Right ventricle myocardium inferior (tissue), 1 donor: ENCODE data around the gene ADK. TPM values are rescaled to one million over a fixed set of nuclear protein-coding genes. Genes with fewer than 3 reads are reported as not detected.
"Not testable (repeated sequence)": the region's sequence is repeated elsewhere in the genome, so short reads cannot be mapped to it uniquely, and the experiment has no call there.

Source experiments
- ATAC-seq: fragments of 200-7000 bp; cut with Tn5 transposase; one replicate; pipeline ENCODE4 v1.9.1; 2020; ENCODE audit warnings: mild to moderate bottlenecking, moderate library complexity
- DNase-seq: peaks from one replicate; pipeline ENCODE4 v3.0.0; 2021; ENCODE audit errors: missing footprints
- intact Hi-C: fragments of 100-400 bp; cut with DNase I; formaldehyde crosslinking; loops from one replicate; pipeline ENCODE4 v1.11.0; 2022
- total RNA-seq: library from RNA; stranded (reverse); fragmentation: NEBNext Ultra II Directional; extraction: Animal tissue kit (Norgen Biotek cat#: 25700); gene quantifications from one replicate; pipeline ENCODE4 v1.2.1, GENCODE V29; 2021
- donor health status: DM: no; HTN: yes; CAD: no; lungs with severe emphysema.

ADK gene
- total RNA-seq, 1 donor from 2014 or later, result 41.4 TPM

GRCh38 chr10:74488907-74489306 lies 337.9 kb downstream of the ADK start:
- ATAC-seq (no peak), DNase-seq (no peak)
- intact Hi-C loops, result no loop called here

GRCh38 chr10:74490551-74490950 lies 339.5 kb downstream of the ADK start:
- ATAC-seq (no peak), DNase-seq (no peak)
- intact Hi-C loops, result no loop called here

DNA sequence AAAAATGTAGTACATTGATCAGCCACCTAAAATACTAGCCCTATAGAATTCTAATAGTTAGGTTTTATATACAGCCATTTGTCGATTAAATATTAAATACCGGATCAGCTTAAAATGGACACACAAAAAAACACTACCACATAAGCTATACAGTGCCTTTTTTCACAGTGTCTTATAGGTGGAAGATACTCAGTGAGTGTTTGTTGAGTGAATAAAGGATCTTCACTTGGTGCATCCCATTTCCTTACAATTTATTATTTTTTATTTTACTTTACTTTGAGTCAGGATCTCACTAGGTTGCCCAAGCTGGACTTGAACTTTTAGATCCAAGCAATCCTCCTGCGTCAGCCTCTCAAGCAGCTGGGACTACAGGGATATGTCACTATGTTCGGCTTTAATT lies 340.0 kb downstream of the ADK start:
- ATAC-seq, result no peak
- no peak for DNase-seq
- intact Hi-C loops, result no loop called here

- DNase-seq, ATAC-seq, intact Hi-C loops: not testable (repeated sequence)
Observed at GRCh38 chr10:74496276-74496675, 345.3 kb downstream of the ADK start.

- intact Hi-C loops, ATAC-seq: not testable (repeated sequence)
Observed at GRCh38 chr10:74498664-74499063, 347.6 kb downstream of the ADK start.

DNA sequence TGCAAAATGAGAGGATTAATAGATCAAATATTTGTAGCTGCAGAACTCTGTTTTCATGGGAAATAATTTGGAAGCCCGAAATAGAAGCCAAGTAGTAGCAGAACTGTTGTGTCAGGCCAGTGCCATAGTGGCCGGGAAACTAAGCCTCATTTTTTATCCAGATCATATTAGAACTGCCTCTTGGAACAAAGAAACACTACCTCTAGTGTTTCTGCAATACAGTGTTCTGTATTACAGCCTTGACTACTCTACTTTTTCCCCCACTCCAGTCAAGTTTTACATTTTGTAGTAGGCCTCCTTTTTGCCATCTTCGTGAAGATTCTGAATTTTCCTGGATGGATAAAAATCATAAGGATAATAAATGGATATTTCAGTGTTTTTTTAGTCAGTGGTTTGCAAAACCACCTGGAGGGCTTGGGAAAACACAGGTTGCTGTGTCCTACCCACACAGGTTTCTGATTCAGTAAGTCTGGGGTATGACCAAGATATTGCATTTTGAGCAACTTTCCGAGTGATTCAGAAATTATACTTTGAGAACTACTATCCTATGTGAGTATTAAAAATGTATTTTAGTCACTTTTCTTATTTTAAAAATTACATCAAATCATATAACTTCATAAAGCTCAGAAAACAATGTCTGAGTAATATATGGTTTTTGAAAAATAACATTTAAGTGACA lies 349.1 kb downstream of the ADK start:
- ATAC-seq (no peak), DNase-seq (no peak)
- intact Hi-C loops, result no loop called here

More at GRCh38 chr10:74498664-74499063, 347.6 kb downstream of the ADK start:
- not testable (repeated sequence) for DNase-seq

- ATAC-seq (no peak), DNase-seq (no peak)
- intact Hi-C loops, result no loop called here
Observed at GRCh38 chr10:74500816-74501215, 349.8 kb downstream of the ADK start.

- DNase-seq (no peak), ATAC-seq (no peak)
- intact Hi-C loops, result no loop called here
Observed at GRCh38 chr10:74502963-74503608, 352.1 kb downstream of the ADK start.

DNA sequence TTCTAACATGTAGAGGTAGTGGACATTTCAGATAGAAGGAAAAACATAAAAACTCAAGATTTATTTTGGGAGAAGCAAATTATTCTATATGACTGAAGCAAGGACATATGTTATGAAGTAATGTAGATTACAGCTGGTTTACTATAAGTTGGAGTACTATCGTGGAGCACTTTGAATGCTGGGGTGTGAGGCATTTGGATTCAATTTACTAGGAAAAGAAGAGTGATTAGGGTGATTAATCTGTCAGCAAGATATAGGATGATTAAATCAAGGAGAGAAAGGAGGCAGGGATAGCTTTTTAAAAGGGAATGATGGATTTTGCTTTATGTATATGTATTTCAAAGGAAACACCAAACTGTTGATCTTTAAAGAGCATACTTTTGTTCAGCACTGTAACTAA lies 356.9 kb downstream of the ADK start:
- DNase-seq, result no peak
- no peak for ATAC-seq
- intact Hi-C loops, result no loop called here

GRCh38 chr10:74510594-74510993 lies 359.6 kb downstream of the ADK start:
- intact Hi-C loops, result no loop called here
- ATAC-seq, result no peak
- DNase-seq, result no peak

DNA sequence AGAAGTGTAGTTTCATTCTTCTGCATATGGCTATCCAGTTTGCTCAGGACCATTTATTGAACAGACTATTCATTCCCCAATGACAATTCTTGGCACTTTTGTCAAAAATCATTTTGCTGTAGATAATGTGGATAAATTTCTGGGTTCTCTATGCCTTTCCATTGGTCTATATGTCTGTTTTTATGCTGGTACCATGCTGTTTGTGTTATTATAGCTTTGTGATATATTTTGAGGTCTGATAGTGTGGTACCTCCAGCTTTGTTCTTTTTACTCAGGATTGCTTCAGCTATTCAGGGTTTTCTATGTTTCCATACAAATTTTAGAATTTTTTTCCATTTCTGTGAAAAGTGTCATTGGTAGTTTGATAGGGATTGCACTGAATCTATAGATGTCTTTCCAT lies 360.0 kb downstream of the ADK start:
- ATAC-seq (no peak), DNase-seq (no peak)
- intact Hi-C loops, result no loop called here

- intact Hi-C loops, result no loop called here
- DNase-seq (no peak), ATAC-seq (no peak)
Observed at GRCh38 chr10:74514322-74514721, 363.3 kb downstream of the ADK start.

DNA sequence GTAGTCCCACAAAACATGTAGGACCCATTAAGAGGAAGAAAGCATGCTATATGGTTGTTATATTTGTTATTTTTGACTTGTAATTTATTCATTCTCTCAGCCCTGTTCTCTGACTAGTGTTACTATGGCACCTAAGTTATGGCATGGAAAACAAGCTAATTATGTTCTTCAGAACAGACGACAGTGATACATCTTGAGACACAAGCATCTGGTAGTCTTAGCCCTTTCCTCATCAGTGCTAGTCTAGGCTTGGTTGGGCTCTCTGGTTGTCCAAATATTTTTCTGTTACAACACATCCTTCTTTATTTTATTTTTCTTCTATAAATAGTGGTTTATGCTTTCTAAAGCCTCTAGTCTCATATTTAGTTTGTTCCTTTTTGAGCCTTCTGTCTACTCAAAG lies 367.0 kb downstream of the ADK start:
- intact Hi-C loops, result no loop called here
- ATAC-seq (no peak), DNase-seq (no peak)

DNA sequence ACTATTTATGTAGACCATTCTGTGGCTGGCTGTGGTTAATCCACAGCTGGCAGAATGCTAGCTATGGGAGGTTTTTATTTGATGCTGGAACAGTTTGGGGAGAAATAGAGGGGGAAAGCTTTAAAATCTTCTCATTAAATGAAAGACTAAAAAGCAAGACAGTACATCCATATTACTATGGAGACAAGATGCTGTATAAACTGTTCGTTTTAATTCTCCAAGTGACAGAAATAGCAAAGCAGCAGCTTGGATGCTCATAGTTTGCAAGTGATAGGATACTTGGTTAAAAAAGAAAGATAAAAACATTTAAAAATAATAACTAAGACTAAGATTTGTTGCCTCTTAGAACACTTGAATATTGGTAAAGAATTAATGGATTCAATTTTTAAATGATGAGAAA lies 370.5 kb downstream of the ADK start:
- intact Hi-C loops, result no loop called here
- DNase-seq (no peak), ATAC-seq (no peak)

DNA sequence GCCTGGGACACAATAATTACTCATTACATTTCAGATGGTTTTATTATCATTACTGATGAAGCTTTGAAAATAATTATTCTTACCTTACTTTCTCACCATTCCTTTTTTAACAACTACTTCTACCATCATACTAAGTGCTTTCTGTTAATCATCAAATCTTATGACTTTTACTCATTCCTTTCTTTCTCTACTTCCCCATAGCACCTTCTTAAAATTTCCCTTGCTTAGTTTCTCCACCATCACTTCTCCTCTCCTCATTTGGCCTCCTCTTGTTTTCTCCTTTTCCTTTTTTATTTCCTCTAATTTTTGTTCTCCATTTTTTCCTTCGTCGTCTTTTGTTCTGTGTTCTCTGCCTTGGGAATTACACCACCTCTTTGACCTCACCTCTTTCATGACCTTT lies 372.2 kb downstream of the ADK start:
- intact Hi-C loops, result no loop called here
- ATAC-seq, result no peak

GRCh38 chr10:74525885-74526284 lies 374.9 kb downstream of the ADK start:
- intact Hi-C loops, result no loop called here
- no peak for DNase-seq
- ATAC-seq, result no peak

More for the DNA sequence above, 372.2 kb downstream of the ADK start:
- DNase-seq, result no peak

GRCh38 chr10:74527611-74528010 lies 376.6 kb downstream of the ADK start:
- ATAC-seq, DNase-seq, intact Hi-C loops: not testable (repeated sequence)

DNA sequence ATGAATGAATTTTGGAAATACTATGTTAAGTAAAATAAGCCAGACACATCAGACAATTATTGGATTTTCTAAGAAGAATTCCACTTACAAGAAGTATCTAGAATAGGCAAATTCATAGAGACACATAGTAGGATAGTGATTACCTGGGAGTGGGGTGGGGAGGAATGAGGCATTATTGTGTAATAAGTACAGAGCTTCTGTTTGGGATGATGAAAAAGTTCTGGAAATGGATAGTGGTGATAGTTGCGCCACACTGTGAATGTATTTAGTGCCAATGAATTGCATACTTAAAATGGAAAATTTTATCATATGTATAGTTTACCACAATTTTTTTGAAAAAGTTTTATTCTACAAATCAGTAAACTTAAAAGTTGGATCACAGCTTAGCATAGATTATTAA lies 378.2 kb downstream of the ADK start:
- intact Hi-C loops, result no loop called here
- ATAC-seq, result no peak
- no peak for DNase-seq

- ATAC-seq (no peak), DNase-seq (no peak)
- intact Hi-C loops, result no loop called here
Observed at GRCh38 chr10:74530981-74531380, 380.0 kb downstream of the ADK start.

DNA sequence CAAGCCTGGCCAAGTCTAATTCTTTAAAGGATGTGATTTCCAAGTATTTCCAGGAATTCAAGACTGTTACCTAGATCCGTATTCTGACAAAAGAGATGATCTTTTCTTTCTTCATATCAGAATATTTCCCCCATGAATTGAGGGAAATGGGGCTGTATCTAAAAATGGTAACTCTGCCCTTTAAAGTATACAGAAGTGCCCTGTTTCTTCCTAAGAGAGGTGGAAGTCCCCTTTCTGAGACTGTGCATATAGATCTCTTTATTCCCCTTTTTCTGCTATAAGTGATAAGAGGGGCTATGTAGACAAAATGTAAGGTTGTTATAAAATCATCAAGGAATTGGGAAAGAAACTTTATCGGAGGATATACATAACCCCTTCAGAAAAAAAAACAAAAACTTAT lies 388.3 kb downstream of the ADK start:
- intact Hi-C loops, result no loop called here
- DNase-seq (no peak), ATAC-seq (no peak)

GRCh38 chr10:74541375-74541774 lies 390.4 kb downstream of the ADK start:
- intact Hi-C loops, result no loop called here
- ATAC-seq (no peak), DNase-seq (no peak)
